Measurements from ENCODE around the gene CHI3L1. TPM values are rescaled to one million over a fixed set of nuclear protein-coding genes. Genes with fewer than 3 reads are reported as not detected.

The CHI3L1 gene
- total RNA-seq, 1 experiment from 2014 or later = not detected

DNA sequence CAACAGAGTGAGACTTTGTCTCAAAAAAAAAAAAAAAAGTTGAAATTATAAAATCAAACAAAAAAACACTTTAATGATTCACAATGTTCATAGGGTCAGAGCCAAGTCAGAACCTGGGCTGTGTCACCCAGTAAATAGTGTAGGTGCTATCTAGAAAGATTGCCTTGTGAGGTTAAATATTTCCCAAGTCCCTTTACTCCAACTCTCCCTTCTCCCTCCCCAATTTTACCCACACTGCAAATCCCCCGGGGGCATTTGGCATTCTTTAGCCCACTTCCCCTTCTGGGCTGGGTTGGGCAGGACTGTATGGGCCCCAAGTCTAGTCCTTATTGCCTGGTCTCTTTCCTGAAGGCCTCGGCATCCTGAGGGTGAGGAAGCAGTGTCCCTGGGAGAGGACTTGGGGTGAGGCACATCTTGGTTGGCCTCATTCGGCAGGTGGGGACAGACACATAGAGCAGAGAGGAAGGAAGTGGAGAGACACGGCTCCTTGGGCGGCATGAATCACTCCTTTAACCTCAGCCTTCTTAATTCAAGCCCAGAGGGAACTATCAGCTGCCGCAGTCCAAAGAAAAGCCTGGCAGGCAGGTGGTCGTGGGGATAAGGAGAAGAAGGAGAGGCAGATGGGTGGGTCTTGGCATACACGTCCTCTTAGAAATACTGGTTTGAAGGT is 50.7 kb downstream of the CHI3L1 start:
- H2BK12ac ChIP-seq (ENCODE audit: insufficient read length, low read depth, low read length) = no peak overlapping the region
- H3K4me2 ChIP-seq (ENCODE audit: insufficient read depth, insufficient read length, low read length) = no peak overlapping the region
- H3K27me3 ChIP-seq (ENCODE audit: insufficient read depth, low read length) = no peaks in the 10 kb centered on the region
- H2BK5ac ChIP-seq (ENCODE audit: insufficient read length, low read length) = no peak overlapping the region
- no peak overlapping the region for H3K27ac ChIP-seq (ENCODE audit: insufficient read length, low read depth, low read length)
- TF ChIP-seq CTCF (conservative IDR thresholded peaks at IDR 0.05) = no peak
- H4K20me1 ChIP-seq (ENCODE audit: control insufficient read depth, insufficient read depth, insufficient read length) = no peaks in the 10 kb centered on the region
- H3K4me1 ChIP-seq (ENCODE audit: insufficient read depth, low read length) = 0 out of 2 replicates have a peak, but pooled peaks cover 3% of the 10 kb centered on the region
- no peak overlapping the region for H2AFZ ChIP-seq (ENCODE audit: low read length)
- H3T11ph ChIP-seq (ENCODE audit: low read length) = no peak overlapping the region
- no peak overlapping the region; a peak in 1 of 7 replicates for H3K27ac Mint-ChIP-seq
- H3K4me3 Mint-ChIP-seq = no peak overlapping the region
- H2AK5ac ChIP-seq (ENCODE audit: insufficient read length, low read length) = no peak overlapping the region
- H4K8ac ChIP-seq (replicated peaks; ENCODE audit: insufficient read length, low read depth, low read length) = no peak overlapping the region
- H2BK120ac ChIP-seq (ENCODE audit: low read depth, low read length, poor library complexity, severe bottlenecking) = no peak overlapping the region
- no peak for DNase-seq
- H3K27me3 Mint-ChIP-seq (ENCODE audit: low read depth) = peaks cover 2% of the 10 kb centered on the region; the same call in 1 of the 2 replicates
- H4K5ac ChIP-seq (ENCODE audit: insufficient read length, low read depth, low read length) = no peak overlapping the region
- no peaks in the 10 kb centered on the region for H3K79me1 ChIP-seq (ENCODE audit: insufficient read depth, low read depth, low read length, poor library complexity, severe bottlenecking)
- H3K14ac ChIP-seq (ENCODE audit: insufficient read depth, low read length) = no peak overlapping the region
- H3K18ac ChIP-seq (ENCODE audit: insufficient read length, low read depth, low read length) = no peak overlapping the region
- no peak overlapping the region for H4K91ac ChIP-seq (ENCODE audit: insufficient read length, low read depth, low read length)
- H3K4ac ChIP-seq (ENCODE audit: low read depth, low read length) = no peak overlapping the region
- H2BK20ac ChIP-seq (ENCODE audit: low read depth, low read length, poor library complexity, severe bottlenecking) = no peak overlapping the region
- H3K9ac ChIP-seq (ENCODE audit: extremely low read depth, insufficient read length, low read length) = no peak overlapping the region
- WGBS (ENCODE audit: extremely low coverage, insufficient read length, low lambda C conversion rate) = no CpG with 5 or more reads among the region's 8 CpGs
- no peaks in the 10 kb centered on the region for H3K9me3 Mint-ChIP-seq
- H3K4me1 Mint-ChIP-seq = peaks cover 11 to 17% of the 10 kb centered on the region in 2 experiments
- no peak overlapping the region for H3K56ac ChIP-seq (ENCODE audit: insufficient read length, low read depth, low read length)
- no peaks in the 10 kb centered on the region for H3K9me3 ChIP-seq (ENCODE audit: control insufficient read depth, low read depth, low read length)
- no peak overlapping the region for H3K23ac ChIP-seq (ENCODE audit: insufficient read length, low read depth, low read length)
- no peaks in the 10 kb centered on the region for H3K23me2 ChIP-seq (ENCODE audit: insufficient read length, low read depth, low read length, poor library complexity, severe bottlenecking)
- no peaks in the 10 kb centered on the region for H3K79me2 ChIP-seq (ENCODE audit: insufficient read depth, low read length)
- H3K36me3 Mint-ChIP-seq (ENCODE audit: insufficient read depth in 1 of 3, low read depth in 3 of 3) = no peaks in the 10 kb centered on the region
- no peak overlapping the region for H2BK15ac ChIP-seq (ENCODE audit: low read depth, low read length)
